WTC11 (cell line): ENCODE data around the gene RGS7. TPM values are rescaled to one million over a fixed set of nuclear protein-coding genes. Genes with fewer than 3 reads are reported as not detected.

Source experiments
- ATAC-seq: fragments of 200-7000 bp; cut with Tn5 transposase; 2 replicates; pipeline ENCODE4 v1.10.0; 2021; ENCODE audit warnings: mild to moderate bottlenecking, moderate library complexity
- CTCF ChIA-PET: fragments of 300-600 bp; sonication (Branson Sonifier 250); formaldehyde crosslinking; loops from one replicate; lab custom pipeline; 2021; ENCODE audit warnings: antibody characterized with exemption; lab: Charles Lee
- POLR2A ChIA-PET: fragments of 350-600 bp; sonication (Branson Sonifier 250); formaldehyde crosslinking; loops from one replicate; lab custom pipeline; 2021; ENCODE audit warnings: antibody characterized with exemption; lab: Charles Lee
- DNase-seq: peaks from one replicate; pipeline ENCODE4 v3.0.0; 2021; ENCODE audit warnings: low spot score
- H3K27ac Mint-ChIP-seq: 2 replicates; pipeline ENCODE4 v1.8.0; 2021; ENCODE audit warnings: mixed read lengths
- H3K27me3 Mint-ChIP-seq: 2 replicates; pipeline ENCODE4 v1.8.0; 2021; ENCODE audit warnings: low read depth, mild to moderate bottlenecking, moderate library complexity, mixed read lengths
- H3K36me3 Mint-ChIP-seq: 2 replicates; pipeline ENCODE4 v1.8.0; 2021; ENCODE audit warnings: mixed read lengths
- H3K4me1 Mint-ChIP-seq: 2 replicates; pipeline ENCODE4 v1.8.0; 2022; ENCODE audit warnings: mixed read lengths
- H3K4me3 Mint-ChIP-seq: 2 replicates; pipeline ENCODE4 v1.8.0; 2021; ENCODE audit warnings: mild to moderate bottlenecking, moderate library complexity, mixed read lengths
- H3K9me3 Mint-ChIP-seq: 2 replicates; pipeline ENCODE4 v1.8.0; 2021; ENCODE audit warnings: mixed read lengths
- AFF4 ChIP-seq: sonication (generic); formaldehyde crosslinking; IDR thresholded peaks from 2 replicates; pipeline ENCODE4 v1.8.1; 2023; ENCODE audit warnings: mild to moderate bottlenecking, missing genetic modification reagents, borderline replicate concordance
- CTCF ChIP-seq: fragments of 200-600 bp; IDR thresholded peaks from 2 replicates; pipeline ENCODE4 v1.8.0; 2022; ENCODE audit warnings: antibody characterized with exemption
- E2F4 ChIP-seq: sonication (generic); formaldehyde crosslinking; IDR thresholded peaks from 2 replicates; pipeline ENCODE4 v1.8.1; 2022; ENCODE audit warnings: low read depth, mild to moderate bottlenecking, moderate library complexity, missing genetic modification reagents, borderline replicate concordance
- EMX1 ChIP-seq: fragments of 250-450 bp; sonication (Bioruptor Pico); IDR thresholded peaks from 2 replicates; pipeline ENCODE4 v1.8.0; 2021; ENCODE audit warnings: mild to moderate bottlenecking
- ETV6 ChIP-seq: sonication (generic); formaldehyde crosslinking; IDR thresholded peaks from 2 replicates; pipeline ENCODE4 v1.8.1; 2022; ENCODE audit warnings: mild to moderate bottlenecking, missing genetic modification reagents
- FOXP1 ChIP-seq: sonication (generic); formaldehyde crosslinking; IDR thresholded peaks from 2 replicates; pipeline ENCODE4 v1.8.0; 2022; ENCODE audit warnings: missing genetic modification reagents, mild to moderate bottlenecking, moderate library complexity, borderline replicate concordance
- HMGA2 ChIP-seq: fragments of 250-450 bp; sonication (Bioruptor Pico); IDR thresholded peaks from 2 replicates; pipeline ENCODE4 v1.4.0; 2021; ENCODE audit warnings: mild to moderate bottlenecking, moderate library complexity
- MAX ChIP-seq: sonication (generic); formaldehyde crosslinking; IDR thresholded peaks from 2 replicates; pipeline ENCODE4 v1.8.0; 2022; ENCODE audit warnings: mild to moderate bottlenecking, missing genetic modification reagents
- NR3C1 ChIP-seq: sonication (generic); formaldehyde crosslinking; conservative IDR thresholded peaks from 2 replicates; pipeline ENCODE4 v1.8.1; 2023; ENCODE audit warnings: low read depth, mild to moderate bottlenecking, missing genetic modification reagents
- TP53 ChIP-seq: sonication (generic); formaldehyde crosslinking; IDR thresholded peaks from 2 replicates; pipeline ENCODE4 v1.8.1; 2023; ENCODE audit warnings: mild to moderate bottlenecking, missing genetic modification reagents
- ZNF121 ChIP-seq: sonication (generic); formaldehyde crosslinking; IDR thresholded peaks from 2 replicates; pipeline ENCODE4 v1.8.0; 2023; ENCODE audit warnings: missing genetic modification reagents
- ZNF138 ChIP-seq: sonication (generic); formaldehyde crosslinking; conservative IDR thresholded peaks from 2 replicates; pipeline ENCODE4 v1.8.1; 2022; ENCODE audit warnings: mild to moderate bottlenecking, moderate library complexity, missing genetic modification reagents
- ZNF317 ChIP-seq: sonication (generic); formaldehyde crosslinking; IDR thresholded peaks from 2 replicates; pipeline ENCODE4 v1.8.1; 2023; ENCODE audit warnings: low read depth, mild to moderate bottlenecking, moderate library complexity, missing genetic modification reagents, borderline replicate concordance
- ZSCAN18 ChIP-seq: fragments of 250-450 bp; sonication (Bioruptor Pico); IDR thresholded peaks from 2 replicates; pipeline ENCODE4 v2.1.2; 2022; ENCODE audit warnings: mild to moderate bottlenecking, moderate library complexity
- total RNA-seq: library from RNA; stranded (reverse); gene quantifications from 3 replicates; pipeline ENCODE4 v1.2.3, GENCODE V29; 2021
- TF ChIP-seq, protein P1 (sequence below): sonication (generic); formaldehyde crosslinking; IDR thresholded peaks from 2 replicates; pipeline ENCODE4 v1.8.1; 2023; ENCODE audit warnings: mild to moderate bottlenecking, missing genetic modification reagents
- TF ChIP-seq, protein P2 (sequence below): sonication (generic); formaldehyde crosslinking; IDR thresholded peaks from 2 replicates; pipeline ENCODE4 v1.8.1; 2022; ENCODE audit warnings: missing genetic modification reagents, borderline replicate concordance
- TF ChIP-seq, protein P3 (sequence below): fragments of 250-450 bp; sonication (Bioruptor Pico); IDR thresholded peaks from 2 replicates; pipeline ENCODE4 v1.9.0; 2021; ENCODE audit warnings: mild to moderate bottlenecking, borderline replicate concordance

RGS7 gene
- total RNA-seq, 1 experiment from 2014 or later: 1.2 TPM

DNA sequence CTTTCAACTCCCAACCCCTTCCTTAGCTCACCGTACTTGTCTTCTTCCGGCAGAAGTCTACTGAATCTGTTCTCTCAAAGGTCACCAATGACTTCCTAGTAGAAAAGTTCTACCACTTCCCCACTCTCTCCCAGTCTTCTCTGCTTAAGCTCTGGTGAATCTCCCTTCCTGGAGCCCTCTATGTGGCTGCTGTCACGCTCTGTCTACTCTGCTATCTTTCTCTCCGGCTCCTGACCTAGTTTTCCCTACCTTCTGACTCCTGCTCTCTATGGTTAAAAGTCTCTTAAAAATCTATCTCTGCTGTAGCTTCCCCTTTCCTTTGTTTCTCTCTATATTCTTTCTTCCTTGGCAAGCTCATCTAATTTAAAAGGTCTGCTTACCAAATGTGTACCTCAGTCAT lies 394.9 kb downstream of the RGS7 start (continued):
- TF ChIP-seq, protein P1, sequence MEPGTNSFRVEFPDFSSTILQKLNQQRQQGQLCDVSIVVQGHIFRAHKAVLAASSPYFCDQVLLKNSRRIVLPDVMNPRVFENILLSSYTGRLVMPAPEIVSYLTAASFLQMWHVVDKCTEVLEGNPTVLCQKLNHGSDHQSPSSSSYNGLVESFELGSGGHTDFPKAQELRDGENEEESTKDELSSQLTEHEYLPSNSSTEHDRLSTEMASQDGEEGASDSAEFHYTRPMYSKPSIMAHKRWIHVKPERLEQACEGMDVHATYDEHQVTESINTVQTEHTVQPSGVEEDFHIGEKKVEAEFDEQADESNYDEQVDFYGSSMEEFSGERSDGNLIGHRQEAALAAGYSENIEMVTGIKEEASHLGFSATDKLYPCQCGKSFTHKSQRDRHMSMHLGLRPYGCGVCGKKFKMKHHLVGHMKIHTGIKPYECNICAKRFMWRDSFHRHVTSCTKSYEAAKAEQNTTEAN (CRISPR knock-in tag): no peak
- TF ChIP-seq TP53: no peak
- TF ChIP-seq ZNF138 (CRISPR knock-in tag): no peak
- no peak for TF ChIP-seq ETV6 (CRISPR knock-in tag)
- no peak for TF ChIP-seq CTCF
- TF ChIP-seq ZSCAN18: no peak
- TF ChIP-seq FOXP1 (CRISPR knock-in tag): no peak
- TF ChIP-seq, protein P2, sequence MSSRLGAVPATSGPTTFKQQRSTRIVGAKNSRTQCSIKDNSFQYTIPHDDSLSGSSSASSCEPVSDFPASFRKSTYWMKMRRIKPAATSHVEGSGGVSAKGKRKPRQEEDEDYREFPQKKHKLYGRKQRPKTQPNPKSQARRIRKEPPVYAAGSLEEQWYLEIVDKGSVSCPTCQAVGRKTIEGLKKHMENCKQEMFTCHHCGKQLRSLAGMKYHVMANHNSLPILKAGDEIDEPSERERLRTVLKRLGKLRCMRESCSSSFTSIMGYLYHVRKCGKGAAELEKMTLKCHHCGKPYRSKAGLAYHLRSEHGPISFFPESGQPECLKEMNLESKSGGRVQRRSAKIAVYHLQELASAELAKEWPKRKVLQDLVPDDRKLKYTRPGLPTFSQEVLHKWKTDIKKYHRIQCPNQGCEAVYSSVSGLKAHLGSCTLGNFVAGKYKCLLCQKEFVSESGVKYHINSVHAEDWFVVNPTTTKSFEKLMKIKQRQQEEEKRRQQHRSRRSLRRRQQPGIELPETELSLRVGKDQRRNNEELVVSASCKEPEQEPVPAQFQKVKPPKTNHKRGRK (CRISPR knock-in tag): no peak
- TF ChIP-seq, all 79 proteins: peak for 0

DNA sequence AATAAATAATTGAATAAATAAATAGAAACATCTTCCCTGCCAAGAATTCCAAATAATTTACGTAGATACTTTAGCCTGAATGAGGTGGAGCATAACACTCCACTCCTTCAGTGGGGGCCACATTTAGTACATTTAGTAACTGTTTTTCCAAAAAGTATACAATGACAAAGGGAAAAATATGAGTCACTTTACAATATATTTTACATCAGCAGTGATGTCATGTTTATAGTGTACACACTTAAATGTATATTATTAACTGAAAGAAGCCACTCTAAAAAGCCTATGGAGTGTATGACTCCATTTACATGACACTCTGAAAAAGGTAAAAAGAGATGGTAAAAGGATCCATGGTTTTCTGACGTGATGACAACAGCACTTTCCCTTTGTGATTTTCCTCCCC lies 400.6 kb downstream of the RGS7 start:
- TF ChIP-seq ZNF317 (no peak), ZNF121 (CRISPR knock-in tag) (no peak), NR3C1 (no peak), MAX (CRISPR knock-in tag) (no peak), EMX1 (CRISPR knock-in tag) (no peak)
- Mint-ChIP-seq H3K27ac (no peak overlapping the region), H3K36me3 (no peaks in the 10 kb centered on the region), H3K4me1 (peaks cover 15% of the 10 kb centered on the region), H3K27me3 (no peaks in the 10 kb centered on the region), H3K9me3 (no peaks in the 10 kb centered on the region), H3K4me3 (no peak overlapping the region)
- DNase-seq (no peak), ATAC-seq (no peak)
- ChIA-PET CTCF (no interaction called here), POLR2A (no interaction called here)

GRCh38 chr1:240956020-240956419 lies 401.0 kb downstream of the RGS7 start:
- no peak overlapping the region for H3K27ac Mint-ChIP-seq
- POLR2A ChIA-PET: no interaction called here
- ATAC-seq (peak; percentile 78), DNase-seq (no peak)
- no peaks in the 10 kb centered on the region for H3K27me3 Mint-ChIP-seq
- CTCF ChIA-PET: no interaction called here
- no peak overlapping the region for H3K4me3 Mint-ChIP-seq
- no peaks in the 10 kb centered on the region for H3K36me3 Mint-ChIP-seq
- no peaks in the 10 kb centered on the region for H3K9me3 Mint-ChIP-seq
- peaks cover 15% of the 10 kb centered on the region for H3K4me1 Mint-ChIP-seq
- TF ChIP-seq AFF4 (CRISPR knock-in tag): no peak
- no peak for TF ChIP-seq HMGA2
- TF ChIP-seq, protein P3, sequence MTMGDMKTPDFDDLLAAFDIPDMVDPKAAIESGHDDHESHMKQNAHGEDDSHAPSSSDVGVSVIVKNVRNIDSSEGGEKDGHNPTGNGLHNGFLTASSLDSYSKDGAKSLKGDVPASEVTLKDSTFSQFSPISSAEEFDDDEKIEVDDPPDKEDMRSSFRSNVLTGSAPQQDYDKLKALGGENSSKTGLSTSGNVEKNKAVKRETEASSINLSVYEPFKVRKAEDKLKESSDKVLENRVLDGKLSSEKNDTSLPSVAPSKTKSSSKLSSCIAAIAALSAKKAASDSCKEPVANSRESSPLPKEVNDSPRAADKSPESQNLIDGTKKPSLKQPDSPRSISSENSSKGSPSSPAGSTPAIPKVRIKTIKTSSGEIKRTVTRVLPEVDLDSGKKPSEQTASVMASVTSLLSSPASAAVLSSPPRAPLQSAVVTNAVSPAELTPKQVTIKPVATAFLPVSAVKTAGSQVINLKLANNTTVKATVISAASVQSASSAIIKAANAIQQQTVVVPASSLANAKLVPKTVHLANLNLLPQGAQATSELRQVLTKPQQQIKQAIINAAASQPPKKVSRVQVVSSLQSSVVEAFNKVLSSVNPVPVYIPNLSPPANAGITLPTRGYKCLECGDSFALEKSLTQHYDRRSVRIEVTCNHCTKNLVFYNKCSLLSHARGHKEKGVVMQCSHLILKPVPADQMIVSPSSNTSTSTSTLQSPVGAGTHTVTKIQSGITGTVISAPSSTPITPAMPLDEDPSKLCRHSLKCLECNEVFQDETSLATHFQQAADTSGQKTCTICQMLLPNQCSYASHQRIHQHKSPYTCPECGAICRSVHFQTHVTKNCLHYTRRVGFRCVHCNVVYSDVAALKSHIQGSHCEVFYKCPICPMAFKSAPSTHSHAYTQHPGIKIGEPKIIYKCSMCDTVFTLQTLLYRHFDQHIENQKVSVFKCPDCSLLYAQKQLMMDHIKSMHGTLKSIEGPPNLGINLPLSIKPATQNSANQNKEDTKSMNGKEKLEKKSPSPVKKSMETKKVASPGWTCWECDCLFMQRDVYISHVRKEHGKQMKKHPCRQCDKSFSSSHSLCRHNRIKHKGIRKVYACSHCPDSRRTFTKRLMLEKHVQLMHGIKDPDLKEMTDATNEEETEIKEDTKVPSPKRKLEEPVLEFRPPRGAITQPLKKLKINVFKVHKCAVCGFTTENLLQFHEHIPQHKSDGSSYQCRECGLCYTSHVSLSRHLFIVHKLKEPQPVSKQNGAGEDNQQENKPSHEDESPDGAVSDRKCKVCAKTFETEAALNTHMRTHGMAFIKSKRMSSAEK: no peak
- no peak for TF ChIP-seq E2F4 (CRISPR knock-in tag)
- no peak for TF ChIP-seq NR3C1
